ENCODE measurements around the gene LLCFC1.

- no peak for TF ChIP-seq RAD21 (conservative IDR thresholded peaks at IDR 0.05)
- no peak for TF ChIP-seq CTCF (IDR thresholded peaks at IDR 0.05; ENCODE audit: poor library complexity, severe bottlenecking)
- TF ChIP-seq, protein P1, sequence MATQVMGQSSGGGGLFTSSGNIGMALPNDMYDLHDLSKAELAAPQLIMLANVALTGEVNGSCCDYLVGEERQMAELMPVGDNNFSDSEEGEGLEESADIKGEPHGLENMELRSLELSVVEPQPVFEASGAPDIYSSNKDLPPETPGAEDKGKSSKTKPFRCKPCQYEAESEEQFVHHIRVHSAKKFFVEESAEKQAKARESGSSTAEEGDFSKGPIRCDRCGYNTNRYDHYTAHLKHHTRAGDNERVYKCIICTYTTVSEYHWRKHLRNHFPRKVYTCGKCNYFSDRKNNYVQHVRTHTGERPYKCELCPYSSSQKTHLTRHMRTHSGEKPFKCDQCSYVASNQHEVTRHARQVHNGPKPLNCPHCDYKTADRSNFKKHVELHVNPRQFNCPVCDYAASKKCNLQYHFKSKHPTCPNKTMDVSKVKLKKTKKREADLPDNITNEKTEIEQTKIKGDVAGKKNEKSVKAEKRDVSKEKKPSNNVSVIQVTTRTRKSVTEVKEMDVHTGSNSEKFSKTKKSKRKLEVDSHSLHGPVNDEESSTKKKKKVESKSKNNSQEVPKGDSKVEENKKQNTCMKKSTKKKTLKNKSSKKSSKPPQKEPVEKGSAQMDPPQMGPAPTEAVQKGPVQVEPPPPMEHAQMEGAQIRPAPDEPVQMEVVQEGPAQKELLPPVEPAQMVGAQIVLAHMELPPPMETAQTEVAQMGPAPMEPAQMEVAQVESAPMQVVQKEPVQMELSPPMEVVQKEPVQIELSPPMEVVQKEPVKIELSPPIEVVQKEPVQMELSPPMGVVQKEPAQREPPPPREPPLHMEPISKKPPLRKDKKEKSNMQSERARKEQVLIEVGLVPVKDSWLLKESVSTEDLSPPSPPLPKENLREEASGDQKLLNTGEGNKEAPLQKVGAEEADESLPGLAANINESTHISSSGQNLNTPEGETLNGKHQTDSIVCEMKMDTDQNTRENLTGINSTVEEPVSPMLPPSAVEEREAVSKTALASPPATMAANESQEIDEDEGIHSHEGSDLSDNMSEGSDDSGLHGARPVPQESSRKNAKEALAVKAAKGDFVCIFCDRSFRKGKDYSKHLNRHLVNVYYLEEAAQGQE (IDR thresholded peaks at IDR 0.05; ENCODE audit: borderline replicate concordance), result no peak
- TF ChIP-seq POLR2AphosphoS5 (IDR thresholded peaks at IDR 0.05), result no peak
- TF ChIP-seq EZH2 (IDR thresholded peaks at IDR 0.05; ENCODE audit: borderline replicate concordance, insufficient read depth, low read length, poor library complexity, severe bottlenecking), result no peak
Observed at GRCh38 chr7:142913566-142913965, 25.7 kb upstream of the LLCFC1 start.
